NCI-H2196 (cell line): ENCODE measurements around the gene NEUROD4.

Experiments
- DNase-seq: peaks from one replicate; lab custom pipeline; 2025; ENCODE audit not compliant: unreplicated experiment; lab: John Stamatoyannopoulos, UW

The NEUROD4 gene

GRCh38 chr12:55058082-55058481 lies 38.3 kb downstream of the NEUROD4 start:
- no peak for DNase-seq

GRCh38 chr12:55058776-55059175 lies 39.0 kb downstream of the NEUROD4 start:
- DNase-seq = no peak

GRCh38 chr12:55060470-55060869 lies 40.7 kb downstream of the NEUROD4 start:
- no peak for DNase-seq

GRCh38 chr12:55061024-55061423 lies 41.2 kb downstream of the NEUROD4 start:
- no peak for DNase-seq

- no peak for DNase-seq
These were observed 43.5 kb downstream of the NEUROD4 start for GRCh38 chr12:55063291-55063690.

GRCh38 chr12:55065535-55065934 lies 45.8 kb downstream of the NEUROD4 start:
- DNase-seq = no peak

- DNase-seq = no peak
These were observed 47.9 kb downstream of the NEUROD4 start for GRCh38 chr12:55067701-55068100.

- peak; percentile 67 for DNase-seq
These were observed 48.7 kb downstream of the NEUROD4 start for GRCh38 chr12:55068416-55069010.

GRCh38 chr12:55072083-55072482 lies 52.3 kb downstream of the NEUROD4 start:
- peak; percentile 48 for DNase-seq

- peak; percentile 79 for DNase-seq
These were observed 53.6 kb downstream of the NEUROD4 start for GRCh38 chr12:55073043-55074022.

GRCh38 chr12:55074806-55075205 lies 55.0 kb downstream of the NEUROD4 start:
- DNase-seq = no peak
